DMS114 treated with DMSO at 0.1 percent for 48 hours (cell line): ENCODE measurements around the gene CPVL.

Experiments used
- DNase-seq: peaks from one replicate; lab custom pipeline; 2025; ENCODE audit not compliant: unreplicated experiment; lab: John Stamatoyannopoulos, UW

Gene CPVL

GRCh38 chr7:28980451-28981160, 165.7 kb downstream of the CPVL start:
- no peak for DNase-seq

- no peak for DNase-seq
Measured at GRCh38 chr7:28979776-28980175, 166.6 kb downstream of the CPVL start.

- DNase-seq: no peak
Measured at GRCh38 chr7:28977881-28978280, 168.5 kb downstream of the CPVL start.

GRCh38 chr7:28976022-28976421, 170.3 kb downstream of the CPVL start:
- DNase-seq: no peak

- no peak for DNase-seq
Measured at GRCh38 chr7:28973591-28973990, 172.7 kb downstream of the CPVL start.

- no peak for DNase-seq
Measured at GRCh38 chr7:28964056-28964455, 182.3 kb downstream of the CPVL start.

GRCh38 chr7:28961972-28962371, 184.4 kb downstream of the CPVL start:
- DNase-seq: no peak

- DNase-seq: no peak
Measured at GRCh38 chr7:28960071-28960840, 186.1 kb downstream of the CPVL start.

GRCh38 chr7:28958980-28959347, 187.4 kb downstream of the CPVL start:
- no peak for DNase-seq

GRCh38 chr7:28958235-28958979, 187.9 kb downstream of the CPVL start, which contains the start of gene TRIL:
TRIL (minus strand) TSS chr7:28958330; CDS start chr7:28958046, 284 bp downstream.
- DNase-seq: no peak

- no peak for DNase-seq
Measured at GRCh38 chr7:28957751-28958234, 188.5 kb downstream of the CPVL start.

GRCh38 chr7:28957064-28957750, 189.1 kb downstream of the CPVL start:
- no peak for DNase-seq

- no peak for DNase-seq
Measured at GRCh38 chr7:28956608-28957063, 189.7 kb downstream of the CPVL start.

GRCh38 chr7:28955718-28956607, 190.4 kb downstream of the CPVL start:
- no peak for DNase-seq

- DNase-seq: no peak
Measured at GRCh38 chr7:28955356-28955717, 191.0 kb downstream of the CPVL start.

GRCh38 chr7:28954946-28955345, 191.4 kb downstream of the CPVL start:
- DNase-seq: no peak

- DNase-seq: no peak
Measured at GRCh38 chr7:28954471-28954870, 191.9 kb downstream of the CPVL start.

- DNase-seq: no peak
Measured at GRCh38 chr7:28953633-28954032, 192.7 kb downstream of the CPVL start.
